ENCODE measurements around the gene KCNN3. TPM values are rescaled to one million over a fixed set of nuclear protein-coding genes. Genes with fewer than 3 reads are reported as not detected.

KCNN3 gene
- total RNA-seq, 2 experiments from 2014 or later, result 0.11 TPM; not detected in 1

- Mint-ChIP-seq H3K4me1 (ENCODE audit: low read depth) (peaks cover 12% of the 10 kb centered on the region), H3K27ac (no peak overlapping the region), H3K27me3 (no peaks in the 10 kb centered on the region), H3K4me3 (no peak overlapping the region), H3K36me3 (ENCODE audit: low read depth) (no peaks in the 10 kb centered on the region), H3K9me3 (no peaks in the 10 kb centered on the region)
- POLR2A ChIA-PET, result no interaction called here
- no peak for DNase-seq
- TF ChIP-seq CTCF (IDR thresholded peaks at IDR 0.05), result no peak
- CTCF ChIA-PET, result no interaction called here
- no peak for ATAC-seq
- intact Hi-C loops (cut with micrococcal nuclease), result no loop called here
Measured at GRCh38 chr1:154764773-154765172, 105.3 kb downstream of the KCNN3 start.

- Mint-ChIP-seq H3K4me1 (ENCODE audit: low read depth) (peaks cover 18% of the 10 kb centered on the region), H3K27ac (no peak overlapping the region), H3K4me3 (no peak overlapping the region), H3K9me3 (no peaks in the 10 kb centered on the region), H3K36me3 (ENCODE audit: low read depth) (no peaks in the 10 kb centered on the region), H3K27me3 (no peaks in the 10 kb centered on the region)
- TF ChIP-seq CTCF (IDR thresholded peaks at IDR 0.05), result no peak
- ATAC-seq, result no peak
- intact Hi-C loops (cut with micrococcal nuclease), result no loop called here
- no peak for DNase-seq
- POLR2A ChIA-PET, result no interaction called here
- CTCF ChIA-PET, result no interaction called here
Measured at GRCh38 chr1:154764181-154764580, 105.9 kb downstream of the KCNN3 start.

- CTCF ChIA-PET, result interaction anchor here (0.7 to 6.8 kb wide), 40 partner anchors 10 to 375 kb away, joined by 3 to 72 read pairs (median 4); partner anchors contain the start of gene KCNN3
- peak; percentile 93 for TF ChIP-seq CTCF (IDR thresholded peaks at IDR 0.05)
- DNase-seq (peak; percentile 85), ATAC-seq (peak; percentile 61)
- peak overlapping the region; percentile 96 for H3K27ac Mint-ChIP-seq
- no peaks in the 10 kb centered on the region for H3K36me3 Mint-ChIP-seq (ENCODE audit: low read depth)
- no peaks in the 10 kb centered on the region for H3K27me3 Mint-ChIP-seq
- H3K4me3 Mint-ChIP-seq, result peak overlapping the region; percentile 64
- POLR2A ChIA-PET, result interaction anchor here (0.9 to 5.0 kb wide), 12 partner anchors 9 to 201 kb away, joined by 3 to 38 read pairs (median 4); no protein-coding TSS in a partner anchor
- H3K9me3 Mint-ChIP-seq, result no peaks in the 10 kb centered on the region
- intact Hi-C loops (cut with micrococcal nuclease), result loop anchor here (2.0 kb wide), 1 partner anchor 202 kb away; the partner anchor contains the start of gene UBE2Q1
- peaks cover 55% of the 10 kb centered on the region for H3K4me1 Mint-ChIP-seq (ENCODE audit: low read depth)
Measured at GRCh38 chr1:154760469-154760933, 109.6 kb downstream of the KCNN3 start.

- H3K4me3 Mint-ChIP-seq, result peak overlapping the region; percentile 64
- H3K4me1 Mint-ChIP-seq (ENCODE audit: low read depth), result peaks cover 58% of the 10 kb centered on the region
- ATAC-seq, result no peak
- no peaks in the 10 kb centered on the region for H3K36me3 Mint-ChIP-seq (ENCODE audit: low read depth)
- DNase-seq, result no peak
- H3K27ac Mint-ChIP-seq, result peak overlapping the region; percentile 96
- TF ChIP-seq CTCF (IDR thresholded peaks at IDR 0.05), result no peak
- ChIA-PET POLR2A (interaction anchor here (1.2 to 5.0 kb wide), 7 partner anchors 10 to 240 kb away, joined by 3 to 38 read pairs (median 5); no protein-coding TSS in a partner anchor), CTCF (interaction anchor here (0.7 to 6.8 kb wide), 33 partner anchors 10 to 375 kb away, joined by 3 to 72 read pairs (median 5); partner anchors contain the start of gene KCNN3)
- no peaks in the 10 kb centered on the region for H3K9me3 Mint-ChIP-seq
- no peaks in the 10 kb centered on the region for H3K27me3 Mint-ChIP-seq
- intact Hi-C loops (cut with micrococcal nuclease), result loop anchor here (2.0 to 5.0 kb wide), 2 partner anchors 33 to 201 kb away; partner anchors contain the start of gene UBE2Q1
Measured at GRCh38 chr1:154759793-154760192, 110.3 kb downstream of the KCNN3 start.

GRCh38 chr1:154759196-154759595, 110.9 kb downstream of the KCNN3 start:
- no peak for TF ChIP-seq CTCF (IDR thresholded peaks at IDR 0.05)
- ChIA-PET CTCF (interaction anchor here (0.8 to 6.8 kb wide), 8 partner anchors 10 to 199 kb away, joined by 3 to 72 read pairs (median 14); no protein-coding TSS in a partner anchor), POLR2A (interaction anchor here (0.7 to 5.0 kb wide), 7 partner anchors 10 to 240 kb away, joined by 3 to 38 read pairs (median 3); partner anchors contain the start of gene PMVK)
- H3K4me3 Mint-ChIP-seq, result peak overlapping the region; percentile 64
- H3K27ac Mint-ChIP-seq, result peak overlapping the region; percentile 96
- intact Hi-C loops (cut with micrococcal nuclease), result loop anchor here (5.0 kb wide), 1 partner anchor 33 kb away; no protein-coding TSS in a partner anchor
- DNase-seq (peak; percentile 90), ATAC-seq (peak; percentile 83)
- H3K36me3 Mint-ChIP-seq (ENCODE audit: low read depth), result no peaks in the 10 kb centered on the region
- H3K9me3 Mint-ChIP-seq, result no peaks in the 10 kb centered on the region
- peaks cover 60% of the 10 kb centered on the region for H3K4me1 Mint-ChIP-seq (ENCODE audit: low read depth)
- H3K27me3 Mint-ChIP-seq, result no peaks in the 10 kb centered on the region

Measured in activated CD8-positive, alpha-beta T cell treated with anti-CD3 and anti-CD28 coated beads for 36 hours (primary cell).